HFFc6 (cell line): Measurements from ENCODE around the gene MKI67. TPM values are rescaled to one million over a fixed set of nuclear protein-coding genes. Genes with fewer than 3 reads are reported as not detected.
A peak's percentile ranks its signal among the peaks of the same experiment; 100 is the strongest.
"Not testable (repeated sequence)": the region's sequence is repeated elsewhere in the genome, so short reads cannot be mapped to it uniquely, and the experiment has no call there.

Source experiments
- DNase-seq: peaks from one replicate; pipeline ENCODE4 v3.0.0-alpha.2; 2018
- H3K27ac Mint-ChIP-seq: 2 replicates; pipeline ENCODE4 v1.8.0; 2020; ENCODE audit warnings: mild to moderate bottlenecking, mixed read lengths
- H3K27me3 Mint-ChIP-seq: 2 replicates; pipeline ENCODE4 v1.8.0; 2021; ENCODE audit warnings: mild to moderate bottlenecking, moderate library complexity, mixed read lengths; ENCODE audit not compliant: insufficient read depth
- H3K36me3 Mint-ChIP-seq: 2 replicates; pipeline ENCODE4 v1.8.0; 2021; ENCODE audit warnings: low read depth, mixed read lengths
- H3K4me1 Mint-ChIP-seq: 2 replicates; pipeline ENCODE4 v1.8.0; 2020; ENCODE audit warnings: low read depth, mixed read lengths
- H3K4me3 Mint-ChIP-seq: 2 replicates; pipeline ENCODE4 v1.8.0; 2020; ENCODE audit warnings: mild to moderate bottlenecking, moderate library complexity, mixed read lengths
- H3K9me3 Mint-ChIP-seq: 2 replicates; pipeline ENCODE4 v1.8.0; 2020; ENCODE audit warnings: mild to moderate bottlenecking, mixed read lengths
- CTCF ChIP-seq: fragments of 200-600 bp; sonication (generic); IDR thresholded peaks from 2 replicates; pipeline ENCODE4 v1.5.0; 2021; ENCODE audit warnings: antibody characterized with exemption, mild to moderate bottlenecking
- total RNA-seq, 6 experiments: library from RNA; stranded (reverse); fragmentation: NEBNext Ultra II Directional; extraction: Animal tissue kit (Norgen Biotek cat#: 25700); gene quantifications; 2 replicates in 1 of 6; 3 replicates in 5 of 6; pipeline ENCODE4 v1.2.3, GENCODE V29; 2021

The MKI67 gene
- total RNA-seq, 6 experiments from 2014 or later: 38.2 to 77.0 (median 70.0) TPM

- Mint-ChIP-seq H3K4me3 (no peak overlapping the region), H3K36me3 (no peaks in the 10 kb centered on the region), H3K4me1 (peaks cover 10% of the 10 kb centered on the region), H3K27me3 (peaks cover 17% of the 10 kb centered on the region), H3K9me3 (no peaks in the 10 kb centered on the region), H3K27ac (no peak overlapping the region)
- TF ChIP-seq CTCF: no peak
- DNase-seq: no peak
Measured at GRCh38 chr10:128144547-128144946, 18.3 kb upstream of the MKI67 start.

GRCh38 chr10:128143531-128143930 is 17.3 kb upstream of the MKI67 start:
- H3K27me3 Mint-ChIP-seq: peaks cover 17% of the 10 kb centered on the region
- no peaks in the 10 kb centered on the region for H3K9me3 Mint-ChIP-seq
- no peak overlapping the region for H3K4me3 Mint-ChIP-seq
- no peak overlapping the region for H3K27ac Mint-ChIP-seq
- peaks cover 10% of the 10 kb centered on the region for H3K4me1 Mint-ChIP-seq
- DNase-seq: no peak
- H3K36me3 Mint-ChIP-seq: no peaks in the 10 kb centered on the region
- TF ChIP-seq CTCF: no peak

GRCh38 chr10:128140425-128140824 is 14.2 kb upstream of the MKI67 start:
- no peak for TF ChIP-seq CTCF
- H3K9me3 Mint-ChIP-seq: no peaks in the 10 kb centered on the region
- H3K36me3 Mint-ChIP-seq: no peaks in the 10 kb centered on the region
- no peak for DNase-seq
- H3K4me3 Mint-ChIP-seq: no peak overlapping the region
- peaks cover 15% of the 10 kb centered on the region for H3K27me3 Mint-ChIP-seq
- peaks cover 4% of the 10 kb centered on the region; the same call in 1 of the 2 replicates for H3K4me1 Mint-ChIP-seq
- no peak overlapping the region for H3K27ac Mint-ChIP-seq

GRCh38 chr10:128138429-128138828 is 12.2 kb upstream of the MKI67 start:
- H3K36me3 Mint-ChIP-seq, DNase-seq, H3K4me3 Mint-ChIP-seq, H3K9me3 Mint-ChIP-seq, H3K27ac Mint-ChIP-seq, H3K4me1 Mint-ChIP-seq: not testable (repeated sequence)
- peaks cover 13% of the 10 kb centered on the region for H3K27me3 Mint-ChIP-seq

GRCh38 chr10:128137877-128138276 is 11.7 kb upstream of the MKI67 start:
- no peak overlapping the region for H3K27ac Mint-ChIP-seq
- no peak for TF ChIP-seq CTCF
- peaks cover 4% of the 10 kb centered on the region; the same call in 1 of the 2 replicates for H3K4me1 Mint-ChIP-seq
- peak overlapping the region; percentile 59; the same call in 1 of the 2 replicates for H3K4me3 Mint-ChIP-seq
- no peaks in the 10 kb centered on the region for H3K9me3 Mint-ChIP-seq
- DNase-seq: no peak
- no peaks in the 10 kb centered on the region for H3K36me3 Mint-ChIP-seq
- peaks cover 13% of the 10 kb centered on the region for H3K27me3 Mint-ChIP-seq

GRCh38 chr10:128130051-128130450 is 3.8 kb upstream of the MKI67 start:
- H3K36me3 Mint-ChIP-seq: peaks cover 5% of the 10 kb centered on the region; the same call in 1 of the 2 replicates
- H3K9me3 Mint-ChIP-seq: no peaks in the 10 kb centered on the region
- no peak for TF ChIP-seq CTCF
- H3K4me3 Mint-ChIP-seq: no peak overlapping the region
- H3K27ac Mint-ChIP-seq: no peak overlapping the region
- DNase-seq: no peak
- peaks cover 24% of the 10 kb centered on the region for H3K27me3 Mint-ChIP-seq
- H3K4me1 Mint-ChIP-seq: peaks cover 21% of the 10 kb centered on the region
